ENCODE measurements around the gene ZBTB37. TPM values are rescaled to one million over a fixed set of nuclear protein-coding genes. Genes with fewer than 3 reads are reported as not detected.
"Not testable (repeated sequence)": the region's sequence is repeated elsewhere in the genome, so short reads cannot be mapped to it uniquely, and the experiment has no call there.

The ZBTB37 gene
- total RNA-seq, 1 donor from 2014 or later, result 4.4 TPM

GRCh38 chr1:173865468-173866164, 2.6 kb upstream of the ZBTB37 start:
- no peak for DNase-seq (ENCODE audit: low read depth in 2 of 2)

GRCh38 chr1:173866413-173867115, 1.6 kb upstream of the ZBTB37 start:
- no peak for DNase-seq (ENCODE audit: low read depth in 2 of 2)

GRCh38 chr1:173867141-173867752, 933 bp upstream of the ZBTB37 start:
- peak; percentile 64 to 68 for DNase-seq (ENCODE audit: low read depth in 2 of 2)

GRCh38 chr1:173867753-173868265, 371 bp upstream of the ZBTB37 start, which contains the start of gene GAS5:
TSS of gene GAS5 (minus strand) at chr1:173867989.
- DNase-seq (ENCODE audit: low read depth in 2 of 2), result peak; percentile 100

GRCh38 chr1:173869021-173869359, 810 bp downstream of the ZBTB37 start:
- peak; percentile 46 to 89 for DNase-seq (ENCODE audit: low read depth in 2 of 2)

- DNase-seq (ENCODE audit: low read depth in 2 of 2), result peak; percentile 75 to 91
These were observed 2.3 kb downstream of the ZBTB37 start for GRCh38 chr1:173870252-173871075.

- peak in 1 of 2 donors; percentile 57 for DNase-seq (ENCODE audit: low read depth in 2 of 2)
These were observed 2.9 kb downstream of the ZBTB37 start for GRCh38 chr1:173871091-173871490.

- no peak for DNase-seq (ENCODE audit: low read depth in 2 of 2)
These were observed 3.3 kb downstream of the ZBTB37 start for GRCh38 chr1:173871500-173871899.

GRCh38 chr1:173876732-173877131, 8.6 kb downstream of the ZBTB37 start:
- DNase-seq (ENCODE audit: low read depth in 2 of 2), result no peak

- DNase-seq (ENCODE audit: low read depth in 2 of 2), result peak; percentile 33 to 52
These were observed 10.1 kb downstream of the ZBTB37 start for GRCh38 chr1:173878251-173878650.

- not testable (repeated sequence) for DNase-seq (ENCODE audit: low read depth in 2 of 2)
These were observed 12.9 kb downstream of the ZBTB37 start for GRCh38 chr1:173881117-173881516.

- DNase-seq (ENCODE audit: low read depth in 2 of 2), result no peak
These were observed 16.5 kb downstream of the ZBTB37 start for GRCh38 chr1:173884701-173885100.

GRCh38 chr1:173886746-173887611, 18.8 kb downstream of the ZBTB37 start:
- DNase-seq (ENCODE audit: low read depth in 2 of 2), result no peak

- no peak for DNase-seq (ENCODE audit: low read depth in 2 of 2)
These were observed 19.4 kb downstream of the ZBTB37 start for GRCh38 chr1:173887627-173888026.

GRCh38 chr1:173888749-173889148, 20.6 kb downstream of the ZBTB37 start:
- no peak for DNase-seq (ENCODE audit: low read depth in 2 of 2)

GRCh38 chr1:173889885-173890284, 21.7 kb downstream of the ZBTB37 start:
- no peak for DNase-seq (ENCODE audit: low read depth in 2 of 2)

GRCh38 chr1:173893611-173894010, 25.4 kb downstream of the ZBTB37 start:
- no peak for DNase-seq (ENCODE audit: low read depth in 2 of 2)

GRCh38 chr1:173894189-173894588, 26.0 kb downstream of the ZBTB37 start:
- no peak for DNase-seq (ENCODE audit: low read depth in 2 of 2)

- no peak for DNase-seq (ENCODE audit: low read depth in 2 of 2)
These were observed 32.2 kb downstream of the ZBTB37 start for GRCh38 chr1:173900427-173900826.

- DNase-seq (ENCODE audit: low read depth in 2 of 2), result no peak
These were observed 32.8 kb downstream of the ZBTB37 start for GRCh38 chr1:173900992-173901391.
